Dermis microvascular lymphatic vessel endothelial cell (primary cell): ENCODE measurements around the gene JPT2. TPM values are rescaled to one million over a fixed set of nuclear protein-coding genes. Genes with fewer than 3 reads are reported as not detected.
"Not testable (repeated sequence)": the region's sequence is repeated elsewhere in the genome, so short reads cannot be mapped to it uniquely, and the experiment has no call there.

Source experiments
- DNase-seq, 2 donors: peaks; one replicate each; pipeline versions ENCODE4 v3.0.0 to v3.0.0-alpha.2; 2010; ENCODE audit warnings: low read depth in 2 of 2
- total RNA-seq: library from RNA; depleted of rRNA; stranded (reverse); fragments of >200 nt; gene quantifications from 2 replicates; pipeline ENCODE4 v1.2.1, GENCODE V29; 2014

Gene JPT2
- total RNA-seq, 1 donor from 2014 or later: 42.5 TPM

GRCh38 chr16:1707193-1707790 is 29.2 kb downstream of the JPT2 start:
- peak in 1 of 2 donors; percentile 41 for DNase-seq

GRCh38 chr16:1708083-1708767 is 30.1 kb downstream of the JPT2 start:
- DNase-seq: no peak

- DNase-seq: no peak
Observed at GRCh38 chr16:1708768-1709180, 30.7 kb downstream of the JPT2 start.

GRCh38 chr16:1709356-1709755 is 31.3 kb downstream of the JPT2 start:
- no peak for DNase-seq

GRCh38 chr16:1710811-1711507 is 32.9 kb downstream of the JPT2 start:
- no peak for DNase-seq

- DNase-seq: peak in 1 of 2 donors; percentile 69
Observed at GRCh38 chr16:1712791-1713261, 34.7 kb downstream of the JPT2 start.

- DNase-seq: no peak
Observed at GRCh38 chr16:1713331-1713730, 35.3 kb downstream of the JPT2 start.

- no peak for DNase-seq
Observed at GRCh38 chr16:1713933-1714332, 35.9 kb downstream of the JPT2 start.

GRCh38 chr16:1715220-1715619 is 37.1 kb downstream of the JPT2 start:
- no peak for DNase-seq

GRCh38 chr16:1718236-1718635 is 40.2 kb downstream of the JPT2 start:
- DNase-seq: not testable (repeated sequence)

- not testable (repeated sequence) for DNase-seq
Observed at GRCh38 chr16:1719559-1720229, 41.6 kb downstream of the JPT2 start.

- no peak for DNase-seq
Observed at GRCh38 chr16:1721372-1721771, 43.3 kb downstream of the JPT2 start.

GRCh38 chr16:1723450-1724147 is 45.5 kb downstream of the JPT2 start:
- peak in 1 of 2 donors; percentile 58 for DNase-seq

- DNase-seq: no peak
Observed at GRCh38 chr16:1724491-1724890, 46.4 kb downstream of the JPT2 start.

- DNase-seq: no peak
Observed at GRCh38 chr16:1726661-1727502, 48.8 kb downstream of the JPT2 start.

GRCh38 chr16:1727651-1728624 is 49.9 kb downstream of the JPT2 start:
- DNase-seq: no peak

GRCh38 chr16:1729026-1729425 is 50.9 kb downstream of the JPT2 start:
- DNase-seq: no peak

- DNase-seq: no peak
Observed at GRCh38 chr16:1729445-1729844, 51.4 kb downstream of the JPT2 start.

GRCh38 chr16:1731073-1731472 is 53.0 kb downstream of the JPT2 start:
- no peak for DNase-seq
